Endodermal cell (in vitro differentiated cells): Measurements from ENCODE around the gene RIF1. TPM values are rescaled to one million over a fixed set of nuclear protein-coding genes. Genes with fewer than 3 reads are reported as not detected.
A peak's percentile ranks its signal among the peaks of the same experiment; 100 is the strongest.

Source experiments
- DNase-seq: peaks from one replicate; pipeline ENCODE4 v3.0.0-alpha.2; 2017
- H3K27ac ChIP-seq: 2 replicates; pipeline ENCODE4 v1.5.1; 2013; ENCODE audit warnings: mild to moderate bottlenecking, low read depth, low read length, moderate library complexity
- H3K27me3 ChIP-seq: 2 replicates; pipeline ENCODE4 v1.6.1; 2013; ENCODE audit warnings: mild to moderate bottlenecking, low read length, moderate library complexity; ENCODE audit not compliant: insufficient read depth, control insufficient read depth, poor library complexity, severe bottlenecking
- H3K36me3 ChIP-seq: 2 replicates; pipeline ENCODE4 v1.7.0; 2013; ENCODE audit warnings: mild to moderate bottlenecking, low read length, moderate library complexity; ENCODE audit not compliant: control insufficient read depth, insufficient read depth
- H3K4me1 ChIP-seq: one replicate; pipeline ENCODE4 v1.7.0; 2013; ENCODE audit warnings: low read length; ENCODE audit not compliant: control insufficient read depth, insufficient read depth
- H3K4me3 ChIP-seq: 2 replicates; pipeline ENCODE4 v1.5.1; 2013; ENCODE audit warnings: mild to moderate bottlenecking, low read length, moderate library complexity
- H3K9ac ChIP-seq: 2 replicates; pipeline ENCODE4 v1.6.1; 2013; ENCODE audit warnings: mild to moderate bottlenecking, low read length, moderate library complexity; ENCODE audit not compliant: poor library complexity, severe bottlenecking; ENCODE audit errors: extremely low read depth
- H3K9me3 ChIP-seq: 2 replicates; pipeline ENCODE4 v1.6.1; 2013; ENCODE audit warnings: mild to moderate bottlenecking, low read length, moderate library complexity; ENCODE audit not compliant: control insufficient read depth
- H3K27ac Mint-ChIP-seq: 2 replicates; pipeline ENCODE4 v1.8.0; 2020; ENCODE audit warnings: mixed read lengths
- H3K27me3 Mint-ChIP-seq: 2 replicates; pipeline ENCODE4 v1.8.0; 2021; ENCODE audit warnings: mild to moderate bottlenecking, mixed read lengths; ENCODE audit not compliant: insufficient read depth
- H3K36me3 Mint-ChIP-seq: 2 replicates; pipeline ENCODE4 v1.8.0; 2020; ENCODE audit warnings: low read depth, mixed read lengths
- H3K4me1 Mint-ChIP-seq: 2 replicates; pipeline ENCODE4 v1.8.0; 2020; ENCODE audit warnings: mixed read lengths
- H3K4me3 Mint-ChIP-seq: 2 replicates; pipeline ENCODE4 v1.8.0; 2020; ENCODE audit warnings: mild to moderate bottlenecking, moderate library complexity, mixed read lengths
- H3K9me3 Mint-ChIP-seq: 2 replicates; pipeline ENCODE4 v1.8.0; 2020; ENCODE audit warnings: mild to moderate bottlenecking, mixed read lengths
- CTCF ChIP-seq: fragments of 200-600 bp; sonication (generic); conservative IDR thresholded peaks from 2 replicates; pipeline ENCODE4 v1.5.0; 2021; ENCODE audit warnings: antibody characterized with exemption, mild to moderate bottlenecking
- WGBS, 2 experiments: methylation state at CpG; one replicate each; pipeline versions ENCODE4 v1.1.5 to v1.1.7; 2013; ENCODE audit warnings: missing lambda C conversion rate in 2 of 2, mixed read lengths in 1 of 2; ENCODE audit not compliant: insufficient coverage in 1 of 2, insufficient read length in 1 of 2; 5-methylcytosine and 5-hydroxymethylcytosine counted together
- long read RNA-seq, 4 experiments: library from polyadenylated mRNA in 2 of 4; library from RNA in 1 of 4; library from capped mRNA in 1 of 4; stranded (forward) in 3 of 4; unstranded in 1 of 4; transcript quantifications; one replicate each; pipeline ENCODE4 v2.0.0, GENCODE V29; 2020 to 2021; ENCODE audit warnings: inconsistent platforms in 1 of 4
- polyA plus RNA-seq, 2 experiments: library from polyadenylated mRNA; stranded (reverse); fragments of 50-300 nt; gene quantifications; one replicate each; pipeline ENCODE4 v1.2.3, GENCODE V29; 2013
- total RNA-seq, 2 donors: library from RNA; stranded (reverse); fragmentation: NEBNext Ultra II Directional in 1 of 2; extraction: Animal tissue kit (Norgen Biotek cat#: 25700) in 1 of 2; gene quantifications; 2 replicates in 1 of 2; 3 replicates in 1 of 2; pipeline ENCODE4 v1.2.1, GENCODE V29; 2021

The RIF1 gene
- 10 to 100 TPM; 64.3 to 66.7 TPM for total RNA-seq
- polyA plus RNA-seq (2013, experiment 1 of 2) = 25.0 TPM
- polyA plus RNA-seq (2013, experiment 2 of 2) = 24.4 TPM
- long read RNA-seq, experiment 1, partial matches to known transcripts = 7 of 14 reads
- long read RNA-seq, experiment 1, other reads (novel, unspliced or antisense) = 7 of 14 reads
- long read RNA-seq, experiment 2, full-length matches to known transcripts = 5 of 42 reads
- long read RNA-seq, experiment 2, partial matches to known transcripts = 18 of 42 reads
- long read RNA-seq, experiment 2, other reads (novel, unspliced or antisense) = 19 of 42 reads
- long read RNA-seq, experiment 3, partial matches to known transcripts = 312 of 362 reads
- long read RNA-seq, experiment 3, other reads (novel, unspliced or antisense) = 50 of 362 reads
- long read RNA-seq, experiment 4, partial matches to known transcripts = 8 of 9 reads
- long read RNA-seq, experiment 4, other reads (novel, unspliced or antisense) = 1 of 9 reads

- WGBS, 2 experiments = 0 to 1% methylated on average over 14 to 65 of the region's 65 CpGs
- peak within 1 kb of the TSS; percentile 91 for H3K27ac ChIP-seq
- H3K4me1 ChIP-seq = no peaks in the 10 kb centered on the region
- H3K4me1 Mint-ChIP-seq = peaks cover 6% of the 10 kb centered on the region
- peak; percentile 81 for TF ChIP-seq CTCF
- peak within 1 kb of the TSS; percentile 100 for H3K4me3 ChIP-seq
- H3K36me3 Mint-ChIP-seq = peaks cover 25% of the 10 kb centered on the region
- H3K9ac ChIP-seq = peak within 1 kb of the TSS; percentile 94
- H3K27me3 ChIP-seq = no peaks in the 10 kb centered on the region
- peaks cover 31% of the 10 kb centered on the region for H3K36me3 ChIP-seq
- peaks cover 3% of the 10 kb centered on the region for H3K9me3 Mint-ChIP-seq
- DNase-seq = peak; percentile 97
- H3K27me3 Mint-ChIP-seq = no peaks in the 10 kb centered on the region
- H3K27ac Mint-ChIP-seq = peak within 1 kb of the TSS; percentile 98
- H3K9me3 ChIP-seq = peaks cover 4% of the 10 kb centered on the region
- peak within 1 kb of the TSS; percentile 100 for H3K4me3 Mint-ChIP-seq
Measured at GRCh38 chr2:151409601-151410484, at the start of gene RIF1. RIF1 (plus strand) TSS chr2:151409902; CDS start chr2:151410424, 522 bp downstream.

- no peaks in the 10 kb centered on the region for H3K9me3 Mint-ChIP-seq
- H3K4me1 Mint-ChIP-seq = peaks cover 3% of the 10 kb centered on the region
- H3K36me3 ChIP-seq = no peaks in the 10 kb centered on the region
- no peak overlapping the region for H3K27ac ChIP-seq
- no peak overlapping the region for H3K27ac Mint-ChIP-seq
- H3K36me3 Mint-ChIP-seq = no peaks in the 10 kb centered on the region
- no peak overlapping the region for H3K4me3 ChIP-seq
- H3K9ac ChIP-seq = no peak overlapping the region
- DNase-seq = no peak
- WGBS, 2 experiments = 93 to 100% methylated on average over 2 to 3 of the region's 3 CpGs
- no peak overlapping the region for H3K4me3 Mint-ChIP-seq
- no peaks in the 10 kb centered on the region for H3K27me3 ChIP-seq
- no peak for TF ChIP-seq CTCF
- H3K9me3 ChIP-seq = no peaks in the 10 kb centered on the region
- no peaks in the 10 kb centered on the region for H3K27me3 Mint-ChIP-seq
- H3K4me1 ChIP-seq = no peaks in the 10 kb centered on the region
Measured at GRCh38 chr2:151361674-151362370, 47.9 kb upstream of the RIF1 start.

GRCh38 chr2:151363709-151364108, 46.0 kb upstream of the RIF1 start:
- TF ChIP-seq CTCF = no peak
- Histone ChIP-seq H3K36me3 (no peaks in the 10 kb centered on the region), H3K4me1 (no peaks in the 10 kb centered on the region), H3K27ac (no peak overlapping the region), H3K9ac (no peak overlapping the region), H3K27me3 (no peaks in the 10 kb centered on the region), H3K9me3 (no peaks in the 10 kb centered on the region), H3K4me3 (no peak overlapping the region)
- H3K9me3 Mint-ChIP-seq = no peaks in the 10 kb centered on the region
- no peak overlapping the region for H3K4me3 Mint-ChIP-seq
- no peaks in the 10 kb centered on the region for H3K4me1 Mint-ChIP-seq
- WGBS, 2 experiments = 92 to 96% methylated on average over 6 to 8 of the region's 8 CpGs
- no peaks in the 10 kb centered on the region for H3K36me3 Mint-ChIP-seq
- H3K27ac Mint-ChIP-seq = no peak overlapping the region
- DNase-seq = no peak
- no peaks in the 10 kb centered on the region for H3K27me3 Mint-ChIP-seq
